Esophagus muscularis mucosa (tissue), 4 donors: ENCODE measurements around the gene PIEZO1. TPM values are rescaled to one million over a fixed set of nuclear protein-coding genes. Genes with fewer than 3 reads are reported as not detected.

Source experiments
- DNase-seq: peaks from one replicate; pipeline ENCODE4 v3.0.0-alpha.2; 2017; ENCODE audit errors: extremely low spot score
- H3K27ac ChIP-seq, 4 donors: fragments of 200-600 bp; sonication (generic); replicated peaks in 1 of 4; 1 replicate in 3 of 4; 2 replicates in 1 of 4; pipeline ENCODE4 v1.5.1; 2016 to 2019; ENCODE audit warnings: mild to moderate bottlenecking in 1 of 4
- H3K27me3 ChIP-seq, 4 donors: fragments of 200-600 bp; sonication (generic); one replicate each; pipeline versions ENCODE4 v1.5.1 to v1.6.0; 2016 to 2019
- H3K36me3 ChIP-seq, 4 donors: fragments of 200-600 bp; sonication (generic); one replicate each; pipeline ENCODE4 v1.5.1; 2016 to 2019
- H3K4me1 ChIP-seq, 4 donors: fragments of 200-600 bp; sonication (generic); one replicate each; pipeline ENCODE4 v1.5.1; 2016 to 2019
- H3K4me3 ChIP-seq, 4 donors: fragments of 200-600 bp; sonication (generic); 1 replicate in 2 of 4; 2 replicates in 2 of 4; pipeline ENCODE4 v1.5.1; 2016 to 2019; ENCODE audit warnings: mild to moderate bottlenecking in 4 of 4, moderate library complexity in 1 of 4
- H3K9me3 ChIP-seq, 4 donors: fragments of 200-600 bp; sonication (generic); 1 replicate in 3 of 4; 2 replicates in 1 of 4; pipeline ENCODE4 v1.5.1; 2016 to 2019
- CTCF ChIP-seq, 3 experiments: fragments of 200-600 bp in 2 of 3; fragments of 450-650 bp in 1 of 3; sonication (generic) in 2 of 3; IDR thresholded peaks; one replicate each; pipeline ENCODE4 v1.5.1; 2017 to 2019; ENCODE audit warnings: antibody characterized with exemption in 3 of 3, mild to moderate bottlenecking in 2 of 3, moderate library complexity in 1 of 3
- EP300 ChIP-seq: sonication (generic); formaldehyde crosslinking; IDR thresholded peaks from one replicate; pipeline ENCODE4 v1.6.1; 2017; ENCODE audit warnings: antibody characterized with exemption
- POLR2A ChIP-seq: fragments of 450-650 bp; IDR thresholded peaks from one replicate; pipeline ENCODE4 v1.6.1; 2017; ENCODE audit warnings: antibody characterized with exemption, moderate library complexity, mild to moderate bottlenecking, low read depth
- POLR2AphosphoS5 ChIP-seq, 2 donors: sonication (generic); formaldehyde crosslinking; IDR thresholded peaks; one replicate each; pipeline ENCODE4 v1.6.1; 2017; ENCODE audit warnings: antibody characterized with exemption in 2 of 2
- WGBS: methylation state at CpG from one replicate; pipeline ENCODE4 v1.1.5; 2018; 5-methylcytosine and 5-hydroxymethylcytosine counted together
- intact Hi-C: fragments of 100-400 bp; cut with DNase I; formaldehyde crosslinking; loops from one replicate; pipeline ENCODE4 v1.15.1; 2023
- total RNA-seq, 4 donors: library from RNA; depleted of rRNA; stranded (reverse); fragments of >200 nt; gene quantifications; one replicate each; pipeline versions ENCODE4 v1.1.0 to v1.2.1, GENCODE V29; 2016

Gene PIEZO1
- total RNA-seq, 4 donors from 2014 or later = 140 to 298 (median 182) TPM

- no peaks in the 10 kb centered on the region for H3K9me3 ChIP-seq
- intact Hi-C loops = loop anchor here (2.0 kb wide), 1 partner anchor 41 kb away; no protein-coding TSS in a partner anchor
- H3K4me3 ChIP-seq = peak overlapping the region; percentile 75 to 90 (median 86)
- no peaks in the 10 kb centered on the region for H3K27me3 ChIP-seq
- WGBS = 16% methylated on average over 13 of the region's 27 CpGs
- peak overlapping the region; percentile 87 to 99 (median 98) for H3K27ac ChIP-seq
- no peaks in the 10 kb centered on the region for H3K36me3 ChIP-seq
- no peak for TF ChIP-seq CTCF (IDR thresholded peaks at IDR 0.05)
- peak; percentile 54 to 68 for TF ChIP-seq POLR2AphosphoS5 (IDR thresholded peaks at IDR 0.05)
- peaks cover 52 to 72% (median 63%) of the 10 kb centered on the region in 4 donors for H3K4me1 ChIP-seq
- DNase-seq = no peak
Measured at GRCh38 chr16:88783391-88784073, 1.5 kb downstream of the PIEZO1 start.

DNA sequence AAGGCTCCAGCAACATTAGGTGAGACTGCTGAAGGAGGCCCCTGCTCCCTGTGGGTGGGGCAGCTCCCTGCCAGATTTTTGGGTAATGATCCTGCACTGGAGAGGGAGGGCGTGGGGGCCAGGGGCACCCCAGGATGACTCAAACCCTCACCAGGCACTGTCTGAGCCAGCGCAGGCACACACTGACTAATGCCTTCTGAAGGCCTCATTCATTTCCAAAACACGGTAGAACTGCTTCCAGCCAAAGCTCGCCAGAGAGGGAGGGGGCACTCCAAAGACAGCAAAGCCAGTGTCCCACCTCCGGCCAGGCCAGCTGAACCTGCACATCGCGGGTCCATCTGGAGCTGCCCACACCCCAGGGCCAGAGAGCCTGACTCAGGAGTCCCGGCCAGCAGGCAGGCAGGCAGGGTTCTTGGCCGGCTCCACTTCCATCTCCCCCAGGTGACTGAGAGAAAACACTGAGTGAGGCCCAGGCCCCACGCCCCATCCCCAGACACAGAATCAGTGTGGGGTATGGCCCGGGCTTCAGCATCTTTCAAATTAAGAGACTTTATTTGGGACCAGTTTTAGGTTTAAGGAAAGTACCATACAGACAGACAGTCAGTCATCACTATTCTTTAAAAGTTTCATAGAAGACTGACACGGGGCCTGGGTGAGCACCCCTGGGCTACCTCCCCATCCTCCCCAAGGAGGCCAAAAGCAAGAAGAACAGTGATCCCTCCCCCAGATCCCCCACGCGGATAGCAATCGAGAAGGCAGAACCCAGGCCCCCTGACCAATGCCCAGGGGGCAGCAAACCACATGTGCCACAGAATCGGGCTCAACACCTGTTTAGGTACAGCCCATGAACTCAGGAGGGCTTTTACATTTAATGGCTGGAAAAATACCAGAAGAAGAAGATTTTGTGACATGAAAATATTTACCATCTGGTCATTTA lies 2.3 kb downstream of the PIEZO1 start:
- Histone ChIP-seq H3K4me3 (peak overlapping the region; percentile 75 to 90 (median 86)), H3K27me3 (no peaks in the 10 kb centered on the region), H3K36me3 (no peaks in the 10 kb centered on the region), H3K27ac (peak overlapping the region; percentile 87 to 99 (median 98)), H3K9me3 (no peaks in the 10 kb centered on the region), H3K4me1 (peaks cover 55 to 80% (median 71%) of the 10 kb centered on the region in 4 donors)
- TF ChIP-seq EP300 = no peak
- TF ChIP-seq POLR2AphosphoS5 (IDR thresholded peaks at IDR 0.05) = peak; percentile 16 to 63
- WGBS = 33% methylated on average over 14 of the region's 16 CpGs
- intact Hi-C loops = no loop called here
- no peak for DNase-seq

DNA sequence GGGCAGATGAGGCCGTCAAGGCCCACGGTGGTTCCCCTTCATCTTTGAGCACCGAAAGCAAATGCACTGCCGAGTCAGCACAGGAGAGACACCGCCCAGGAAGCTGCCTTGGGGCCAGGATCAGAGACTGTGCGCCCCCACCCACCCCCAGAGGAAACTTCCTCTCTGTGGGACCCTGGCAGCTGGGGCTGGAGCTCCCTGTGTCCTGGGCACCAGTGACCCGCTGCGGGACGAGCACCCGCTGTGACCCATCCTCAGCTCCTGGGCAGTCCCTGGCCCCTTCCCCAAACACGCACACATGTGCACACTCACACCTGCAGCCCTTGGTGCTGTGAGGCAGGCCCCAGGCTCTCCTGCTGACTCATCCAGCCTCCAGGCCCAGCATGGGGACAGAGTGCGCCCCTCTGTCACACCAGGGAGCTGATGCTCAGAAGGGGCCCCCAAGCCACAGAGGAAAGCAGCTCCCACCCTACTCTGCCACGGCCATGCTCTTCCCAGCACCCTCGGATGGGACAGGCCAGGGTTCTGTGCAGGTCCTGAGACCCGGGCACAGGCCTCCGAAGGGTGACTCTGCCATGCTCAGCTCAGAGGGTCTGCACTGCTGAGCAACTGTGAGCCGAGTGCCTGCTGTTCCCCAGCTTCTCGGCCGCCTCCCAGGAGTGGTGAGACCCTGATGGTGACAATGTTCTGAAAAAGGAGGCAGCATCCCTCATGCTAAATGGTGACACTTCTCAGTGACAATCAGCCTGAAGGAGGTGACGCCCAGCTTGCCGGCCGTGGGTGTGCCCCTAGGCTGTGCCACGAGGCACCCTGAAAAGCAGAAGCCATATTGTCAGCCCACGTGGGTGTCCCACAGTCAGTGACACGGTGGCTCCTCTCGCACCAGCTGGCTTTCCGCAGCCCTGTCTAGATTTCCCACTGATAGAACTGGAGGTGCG lies 3.6 kb downstream of the PIEZO1 start:
- H3K9me3 ChIP-seq = no peaks in the 10 kb centered on the region
- peak overlapping the region; percentile 87 to 99 (median 98) for H3K27ac ChIP-seq
- H3K4me1 ChIP-seq = peaks cover 62 to 94% (median 84%) of the 10 kb centered on the region in 4 donors
- H3K4me3 ChIP-seq = peak overlapping the region in 1 of 4 donors; percentile 18
- H3K36me3 ChIP-seq = no peaks in the 10 kb centered on the region
- no peak for DNase-seq
- no peaks in the 10 kb centered on the region for H3K27me3 ChIP-seq
- intact Hi-C loops = no loop called here
- WGBS = 60% methylated on average over 27 of the region's 28 CpGs
- TF ChIP-seq EP300 (no peak), POLR2A (no peak), POLR2AphosphoS5 (IDR thresholded peaks at IDR 0.05) (no peak)

DNA sequence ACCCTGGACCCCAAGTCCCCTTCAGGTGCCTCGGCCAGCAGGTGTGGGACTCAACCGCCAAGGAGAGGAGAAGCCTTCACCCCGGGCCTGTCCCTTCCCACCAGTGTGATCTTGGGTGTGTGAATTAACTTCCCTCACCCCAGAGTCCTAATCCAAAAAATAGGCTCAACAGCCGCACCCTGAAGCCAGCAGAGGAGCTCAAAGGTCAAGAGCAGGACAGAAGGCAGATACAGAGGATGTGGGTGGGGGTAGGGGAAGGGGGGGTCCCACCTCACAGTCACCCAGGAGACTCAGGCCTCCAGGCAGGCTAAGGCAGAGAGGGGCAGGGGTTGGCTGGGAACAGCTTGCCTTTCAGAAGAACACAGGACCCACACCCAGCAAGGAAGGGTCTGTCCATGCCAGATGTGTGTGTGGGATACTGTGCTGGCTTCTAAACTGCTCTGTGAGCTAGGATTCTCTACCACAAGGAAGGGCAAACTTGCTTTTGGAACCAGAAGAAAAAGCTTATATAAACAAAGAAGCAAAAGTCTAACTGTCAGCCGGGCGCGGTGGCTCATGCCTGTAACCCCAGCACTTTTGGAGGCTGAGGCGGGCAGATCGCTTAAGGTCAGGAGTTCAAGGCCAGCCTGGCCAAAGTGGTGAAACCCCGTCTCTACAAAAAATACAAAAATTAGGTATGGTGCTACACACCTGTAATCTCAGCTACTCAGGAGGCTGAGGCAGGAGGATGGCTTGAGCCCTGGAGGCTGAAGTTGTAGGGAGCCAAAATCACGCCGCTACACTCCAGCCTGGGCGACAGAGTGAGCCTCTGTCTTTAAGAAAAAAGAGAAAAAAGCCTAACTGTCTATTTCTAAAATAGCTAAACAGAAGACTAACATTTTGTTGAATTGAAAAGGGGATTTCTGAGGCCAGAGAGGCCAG lies 4.6 kb downstream of the PIEZO1 start:
- intact Hi-C loops = no loop called here
- H3K36me3 ChIP-seq = no peaks in the 10 kb centered on the region
- TF ChIP-seq POLR2AphosphoS5 (IDR thresholded peaks at IDR 0.05) = no peak
- TF ChIP-seq EP300 = no peak
- no peak for TF ChIP-seq CTCF (IDR thresholded peaks at IDR 0.05)
- no peak for TF ChIP-seq POLR2A
- no peaks in the 10 kb centered on the region for H3K9me3 ChIP-seq
- peak overlapping the region; percentile 87 to 99 (median 98) for H3K27ac ChIP-seq
- DNase-seq = no peak
- peak overlapping the region; percentile 9 to 22 (median 20) for H3K4me3 ChIP-seq
- no peaks in the 10 kb centered on the region for H3K27me3 ChIP-seq
- WGBS = 68% methylated on average over 13 of the region's 13 CpGs
- H3K4me1 ChIP-seq = peaks cover 63 to 98% (median 90%) of the 10 kb centered on the region in 4 donors
